H9 (cell line): ENCODE results near the gene MTA1. TPM values are rescaled to one million over a fixed set of nuclear protein-coding genes. Genes with fewer than 3 reads are reported as not detected.

Experiments used
- DNase-seq: peaks from one replicate; pipeline ENCODE4 v3.0.0-alpha.2; 2017
- H2AFZ ChIP-seq: one replicate; pipeline ENCODE4 v1.6.1; 2013; ENCODE audit warnings: mild to moderate bottlenecking, low read length, control low read depth, moderate library complexity
- H2AK5ac ChIP-seq: 2 replicates; pipeline ENCODE4 v1.6.1; 2013; ENCODE audit warnings: low read length, control low read depth, mixed read lengths; ENCODE audit not compliant: insufficient read length
- H2BK120ac ChIP-seq: one replicate; pipeline ENCODE4 v1.6.1; 2013; ENCODE audit warnings: low read depth, mild to moderate bottlenecking, low read length, control low read depth, inconsistent platforms; ENCODE audit not compliant: poor library complexity, severe bottlenecking
- H2BK12ac ChIP-seq: 2 replicates; pipeline ENCODE4 v1.6.1; 2013; ENCODE audit warnings: low read length, control low read depth, mixed read lengths, low read depth; ENCODE audit not compliant: insufficient read length
- H2BK15ac ChIP-seq: 2 replicates; pipeline ENCODE4 v1.6.1; 2013; ENCODE audit warnings: low read depth, low read length, control low read depth
- H2BK20ac ChIP-seq: one replicate; pipeline ENCODE4 v1.6.1; 2013; ENCODE audit warnings: low read depth, mild to moderate bottlenecking, low read length, control low read depth, inconsistent platforms; ENCODE audit not compliant: poor library complexity, severe bottlenecking
- H2BK5ac ChIP-seq: 2 replicates; pipeline ENCODE4 v1.6.1; 2013; ENCODE audit warnings: low read length, control low read depth, mixed read lengths; ENCODE audit not compliant: insufficient read length
- H3K14ac ChIP-seq: 2 replicates; pipeline ENCODE4 v1.6.1; 2013; ENCODE audit warnings: low read length, control low read depth; ENCODE audit not compliant: insufficient read depth
- H3K18ac ChIP-seq: 2 replicates; pipeline ENCODE4 v1.6.1; 2013; ENCODE audit warnings: low read depth, mild to moderate bottlenecking, mixed read lengths, low read length, control low read depth; ENCODE audit not compliant: insufficient read length
- H3K23ac ChIP-seq: 2 replicates; pipeline ENCODE4 v1.6.1; 2013; ENCODE audit warnings: low read length, control low read depth, mixed read lengths, low read depth; ENCODE audit not compliant: insufficient read length
- H3K23me2 ChIP-seq: 2 replicates; pipeline ENCODE4 v1.6.1; 2013; ENCODE audit warnings: low read depth, mild to moderate bottlenecking, mixed read lengths, low read length, control low read depth; ENCODE audit not compliant: insufficient read length, poor library complexity, severe bottlenecking
- H3K27ac ChIP-seq: 2 replicates; pipeline ENCODE4 v1.5.1; 2013; ENCODE audit warnings: low read length, control low read depth, mixed read lengths, low read depth; ENCODE audit not compliant: insufficient read length
- H3K27me3 ChIP-seq: 2 replicates; pipeline ENCODE4 v1.6.1; 2013; ENCODE audit warnings: low read length, control low read depth, inconsistent platforms; ENCODE audit not compliant: insufficient read depth
- H3K4ac ChIP-seq: 2 replicates; pipeline ENCODE4 v1.6.1; 2013; ENCODE audit warnings: low read depth, mild to moderate bottlenecking, control low read depth, inconsistent platforms, low read length, moderate library complexity
- H3K4me1 ChIP-seq: 2 replicates; pipeline ENCODE4 v1.6.1; 2013; ENCODE audit warnings: low read length, control low read depth, inconsistent platforms; ENCODE audit not compliant: insufficient read depth
- H3K4me2 ChIP-seq: 2 replicates; pipeline ENCODE4 v1.6.1; 2013; ENCODE audit warnings: low read length, control low read depth, mixed read lengths; ENCODE audit not compliant: insufficient read length, insufficient read depth
- H3K56ac ChIP-seq: 2 replicates; pipeline ENCODE4 v1.6.1; 2013; ENCODE audit warnings: low read depth, mild to moderate bottlenecking, mixed read lengths, low read length, control low read depth; ENCODE audit not compliant: insufficient read length
- H3K79me1 ChIP-seq: 2 replicates; pipeline ENCODE4 v1.6.1; 2013; ENCODE audit warnings: low read depth, mild to moderate bottlenecking, moderate library complexity, low read length, control low read depth, inconsistent platforms; ENCODE audit not compliant: insufficient read depth, poor library complexity, severe bottlenecking
- H3K79me2 ChIP-seq: 2 replicates; pipeline ENCODE4 v1.6.1; 2013; ENCODE audit warnings: low read length, control low read depth, inconsistent platforms; ENCODE audit not compliant: insufficient read depth
- H3K9ac ChIP-seq: 2 replicates; pipeline ENCODE4 v1.6.1; 2013; ENCODE audit warnings: low read length, control low read depth, mixed read lengths; ENCODE audit not compliant: insufficient read length; ENCODE audit errors: extremely low read depth
- H3K9me3 ChIP-seq: one replicate; pipeline ENCODE4 v1.6.1; 2013; ENCODE audit warnings: low read depth, low read length, inconsistent platforms; ENCODE audit not compliant: control insufficient read depth
- H3T11ph ChIP-seq: one replicate; pipeline ENCODE4 v1.6.1; 2013; ENCODE audit warnings: mild to moderate bottlenecking, low read length, control low read depth, inconsistent platforms
- H4K20me1 ChIP-seq: one replicate; pipeline ENCODE4 v1.6.1; 2013; ENCODE audit not compliant: control insufficient read depth, insufficient read length, insufficient read depth
- H4K5ac ChIP-seq: 2 replicates; pipeline ENCODE4 v1.6.1; 2013; ENCODE audit warnings: low read depth, mild to moderate bottlenecking, mixed read lengths, low read length, control low read depth; ENCODE audit not compliant: insufficient read length
- H4K8ac ChIP-seq: replicated peaks from 2 replicates; pipeline ENCODE4 v1.6.1; 2013; ENCODE audit warnings: low read length, control low read depth, mixed read lengths, low read depth; ENCODE audit not compliant: insufficient read length
- H4K91ac ChIP-seq: 2 replicates; pipeline ENCODE4 v1.6.1; 2013; ENCODE audit warnings: low read depth, mild to moderate bottlenecking, moderate library complexity, mixed read lengths, low read length, control low read depth; ENCODE audit not compliant: insufficient read length
- H3K27ac Mint-ChIP-seq, 3 experiments: 2 replicates in 2 of 3; 3 replicates in 1 of 3; pipeline ENCODE4 v1.8.0; 2020 to 2021; ENCODE audit warnings: mixed read lengths in 3 of 3, mild to moderate bottlenecking in 1 of 3, moderate library complexity in 1 of 3
- H3K27me3 Mint-ChIP-seq: 2 replicates; pipeline ENCODE4 v1.8.0; 2021; ENCODE audit warnings: low read depth, mild to moderate bottlenecking, moderate library complexity, mixed read lengths
- H3K36me3 Mint-ChIP-seq, 3 experiments: 2 replicates in 2 of 3; 3 replicates in 1 of 3; pipeline ENCODE4 v1.8.0; 2020 to 2021; ENCODE audit warnings: low read depth in 3 of 3, mixed read lengths in 3 of 3; ENCODE audit not compliant: insufficient read depth in 1 of 3
- H3K4me1 Mint-ChIP-seq, 2 experiments: 2 replicates each; pipeline ENCODE4 v1.8.0; 2020; ENCODE audit warnings: mixed read lengths in 2 of 2
- H3K4me3 Mint-ChIP-seq, 2 experiments: 2 replicates in 1 of 2; 3 replicates in 1 of 2; pipeline ENCODE4 v1.8.0; 2020 to 2021; ENCODE audit warnings: mild to moderate bottlenecking in 2 of 2, mixed read lengths in 2 of 2, moderate library complexity in 1 of 2
- H3K9me3 Mint-ChIP-seq, 2 experiments: 2 replicates in 1 of 2; 3 replicates in 1 of 2; pipeline ENCODE4 v1.8.0; 2020; ENCODE audit warnings: mild to moderate bottlenecking in 2 of 2, mixed read lengths in 2 of 2, moderate library complexity in 1 of 2
- WGBS: extraction: QIAGEN DNeasy Blood & Tissue Kit; methylation state at CpG from one replicate; pipeline ENCODE4 v1.1.7; 2013; ENCODE audit warnings: missing lambda C conversion rate, low lambda C conversion rate, mixed read lengths; ENCODE audit not compliant: insufficient read length; ENCODE audit errors: extremely low coverage; 5-methylcytosine and 5-hydroxymethylcytosine counted together
- total RNA-seq: library from RNA; stranded (reverse); gene quantifications from 2 replicates; pipeline ENCODE4 v1.2.1, GENCODE V29; 2021
- TF ChIP-seq, protein P1 (sequence below): fragments of 200-600 bp; sonication (generic); conservative IDR thresholded peaks from 3 replicates; pipeline ENCODE4 v1.8.0; 2021; ENCODE audit warnings: antibody characterized with exemption, mild to moderate bottlenecking

Gene MTA1
- total RNA-seq, 1 experiment from 2014 or later: 230 TPM

DNA sequence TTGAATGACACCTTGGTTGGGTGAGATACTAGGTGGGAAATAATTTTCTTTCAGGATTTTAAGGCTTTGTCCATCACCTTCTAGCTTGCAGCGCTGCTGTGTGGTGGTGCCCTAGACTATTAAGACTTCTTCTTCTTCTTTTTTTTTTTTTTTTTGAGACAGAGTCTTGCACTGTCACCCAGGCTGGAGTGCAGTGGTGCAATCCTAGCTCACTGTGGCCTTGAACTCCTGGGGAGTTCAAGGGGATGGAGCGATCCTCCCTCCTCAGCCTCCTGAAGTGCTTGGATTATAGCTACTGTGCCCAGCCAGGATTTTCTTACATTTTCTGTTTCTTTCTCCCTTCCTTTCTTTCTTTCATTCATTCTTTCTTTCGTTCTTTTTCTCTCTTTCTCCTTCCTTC is 10.3 kb upstream of the MTA1 start:
- no peak overlapping the region for H3K27ac Mint-ChIP-seq
- H3K14ac ChIP-seq: no peak overlapping the region
- TF ChIP-seq, protein P1, sequence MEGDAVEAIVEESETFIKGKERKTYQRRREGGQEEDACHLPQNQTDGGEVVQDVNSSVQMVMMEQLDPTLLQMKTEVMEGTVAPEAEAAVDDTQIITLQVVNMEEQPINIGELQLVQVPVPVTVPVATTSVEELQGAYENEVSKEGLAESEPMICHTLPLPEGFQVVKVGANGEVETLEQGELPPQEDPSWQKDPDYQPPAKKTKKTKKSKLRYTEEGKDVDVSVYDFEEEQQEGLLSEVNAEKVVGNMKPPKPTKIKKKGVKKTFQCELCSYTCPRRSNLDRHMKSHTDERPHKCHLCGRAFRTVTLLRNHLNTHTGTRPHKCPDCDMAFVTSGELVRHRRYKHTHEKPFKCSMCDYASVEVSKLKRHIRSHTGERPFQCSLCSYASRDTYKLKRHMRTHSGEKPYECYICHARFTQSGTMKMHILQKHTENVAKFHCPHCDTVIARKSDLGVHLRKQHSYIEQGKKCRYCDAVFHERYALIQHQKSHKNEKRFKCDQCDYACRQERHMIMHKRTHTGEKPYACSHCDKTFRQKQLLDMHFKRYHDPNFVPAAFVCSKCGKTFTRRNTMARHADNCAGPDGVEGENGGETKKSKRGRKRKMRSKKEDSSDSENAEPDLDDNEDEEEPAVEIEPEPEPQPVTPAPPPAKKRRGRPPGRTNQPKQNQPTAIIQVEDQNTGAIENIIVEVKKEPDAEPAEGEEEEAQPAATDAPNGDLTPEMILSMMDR: no peak
- H3T11ph ChIP-seq: no peak overlapping the region
- no peak overlapping the region for H3K4ac ChIP-seq
- H2BK15ac ChIP-seq: no peak overlapping the region
- H3K4me1 ChIP-seq: no peaks in the 10 kb centered on the region
- no peak overlapping the region for H3K4me2 ChIP-seq
- 93% methylated on average over 1 of the region's 3 CpGs for WGBS
- peaks cover 11 to 25% of the 10 kb centered on the region in 2 experiments for H3K9me3 Mint-ChIP-seq
- no peak overlapping the region for H3K18ac ChIP-seq
- no peak overlapping the region for H3K4me3 Mint-ChIP-seq
- H4K20me1 ChIP-seq: peaks cover 3% of the 10 kb centered on the region
- H3K4me1 Mint-ChIP-seq: peaks cover 6 to 25% of the 10 kb centered on the region in 2 experiments; a peak in 3 of 4 replicates
- H3K23me2 ChIP-seq: peaks cover 4% of the 10 kb centered on the region
- H3K9ac ChIP-seq: no peak overlapping the region
- H3K23ac ChIP-seq: no peak overlapping the region
- H3K36me3 Mint-ChIP-seq: peaks cover 3 to 10% (median 7%) of the 10 kb centered on the region in 3 experiments; a peak in 5 of 7 replicates
- no peak overlapping the region for H4K91ac ChIP-seq
- no peak overlapping the region for H2BK120ac ChIP-seq
- H2AK5ac ChIP-seq: no peak overlapping the region
- H2BK20ac ChIP-seq: no peak overlapping the region
- no peak for DNase-seq
- no peaks in the 10 kb centered on the region for H3K9me3 ChIP-seq
- no peak overlapping the region for H3K56ac ChIP-seq
- H2AFZ ChIP-seq: no peak overlapping the region
- H3K79me2 ChIP-seq: no peaks in the 10 kb centered on the region
- H4K5ac ChIP-seq: no peak overlapping the region
- H3K27ac ChIP-seq: no peak overlapping the region
- no peak overlapping the region for H4K8ac ChIP-seq
- no peaks in the 10 kb centered on the region for H3K79me1 ChIP-seq
- H3K27me3 ChIP-seq: peaks cover 12% of the 10 kb centered on the region
- H2BK5ac ChIP-seq: no peak overlapping the region
- peaks cover 96% of the 10 kb centered on the region for H3K27me3 Mint-ChIP-seq
- no peak overlapping the region for H2BK12ac ChIP-seq
